HUES6 (cell line): Measurements from ENCODE around the gene ANKRD36B.
"Not testable (repeated sequence)": the region's sequence is repeated elsewhere in the genome, so short reads cannot be mapped to it uniquely, and the experiment has no call there.

Source experiments
- H3K27ac ChIP-seq: 2 replicates; pipeline ENCODE4 v1.7.0; 2013; ENCODE audit warnings: low read depth, mild to moderate bottlenecking, low read length, inconsistent platforms
- H3K27me3 ChIP-seq: 2 replicates; pipeline ENCODE4 v1.6.1; 2013; ENCODE audit warnings: low read length; ENCODE audit not compliant: control insufficient read depth, insufficient read depth
- H3K36me3 ChIP-seq: 2 replicates; pipeline ENCODE4 v1.6.1; 2013; ENCODE audit warnings: low read length; ENCODE audit not compliant: control insufficient read depth, insufficient read depth
- H3K4me1 ChIP-seq: 2 replicates; pipeline ENCODE4 v1.6.1; 2013; ENCODE audit warnings: low read length; ENCODE audit not compliant: control insufficient read depth, insufficient read depth
- H3K4me3 ChIP-seq: 2 replicates; pipeline ENCODE4 v1.5.1; 2013; ENCODE audit warnings: low read depth, low read length
- H3K9ac ChIP-seq: one replicate; pipeline ENCODE4 v1.6.1; 2013; ENCODE audit warnings: mild to moderate bottlenecking, low read length
- H3K9me3 ChIP-seq: 2 replicates; pipeline ENCODE4 v1.6.1; 2013; ENCODE audit warnings: low read depth, low read length; ENCODE audit not compliant: control insufficient read depth, insufficient read depth

ANKRD36B gene

DNA sequence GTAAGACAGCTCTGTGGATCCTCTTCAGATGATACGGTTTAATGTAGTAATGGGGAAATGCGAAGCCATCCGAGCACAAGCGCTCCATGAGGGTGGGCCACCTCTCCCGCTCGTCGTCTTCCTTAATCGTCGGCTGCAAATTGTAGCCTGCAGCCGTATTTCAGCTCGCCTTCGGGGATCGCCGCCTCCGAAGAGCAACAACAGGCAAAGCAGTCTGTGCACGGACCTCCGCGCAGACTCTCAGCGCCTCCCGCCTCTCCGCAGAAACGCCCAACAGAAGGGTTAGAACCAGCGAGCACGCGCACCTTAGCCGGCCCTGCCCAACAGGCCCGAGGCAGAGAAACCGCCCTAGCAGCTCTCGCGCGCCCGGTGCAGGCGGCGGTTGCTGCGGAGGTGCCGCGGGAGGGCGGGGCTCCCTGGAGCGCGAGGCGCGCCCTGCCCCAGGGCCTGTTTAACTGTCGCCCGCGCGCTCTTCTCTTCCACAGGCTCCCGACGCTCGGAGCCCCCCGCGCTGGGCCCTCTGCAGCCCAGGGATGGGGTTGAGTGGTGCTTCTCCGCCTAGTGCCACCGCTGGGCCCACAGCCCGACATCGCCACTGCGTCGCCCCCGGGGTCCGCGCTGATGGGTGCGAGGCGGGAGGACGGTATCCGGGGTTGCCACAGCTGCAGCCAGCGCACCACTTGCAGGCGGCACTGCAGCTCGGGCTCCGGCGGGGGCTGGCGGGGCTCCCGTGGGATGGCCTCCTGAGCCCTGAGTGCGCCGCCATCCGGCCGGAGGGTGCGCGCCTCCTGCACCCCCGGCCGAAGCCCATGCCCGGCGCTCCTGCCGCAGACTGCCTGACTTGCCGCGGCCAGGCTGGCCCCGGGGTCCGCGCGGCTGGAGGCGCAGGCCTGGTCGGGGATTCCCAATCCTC is at the start of gene ANKRD36B:
Gene ANKRD36B, minus strand, starts transcription at position 280 of the 913 bp plus-strand sequence. Its CDS starts 192 bp downstream, at position 88.
- peak within 1 kb of the TSS; percentile 91 for H3K4me3 ChIP-seq
- not testable (repeated sequence) for H3K27me3 ChIP-seq, H3K36me3 ChIP-seq, H3K9me3 ChIP-seq, H3K4me1 ChIP-seq
- H3K9ac ChIP-seq: peak within 1 kb of the TSS; percentile 80
- H3K27ac ChIP-seq: peak within 1 kb of the TSS; percentile 60; the same call in 1 of the 2 replicates

DNA sequence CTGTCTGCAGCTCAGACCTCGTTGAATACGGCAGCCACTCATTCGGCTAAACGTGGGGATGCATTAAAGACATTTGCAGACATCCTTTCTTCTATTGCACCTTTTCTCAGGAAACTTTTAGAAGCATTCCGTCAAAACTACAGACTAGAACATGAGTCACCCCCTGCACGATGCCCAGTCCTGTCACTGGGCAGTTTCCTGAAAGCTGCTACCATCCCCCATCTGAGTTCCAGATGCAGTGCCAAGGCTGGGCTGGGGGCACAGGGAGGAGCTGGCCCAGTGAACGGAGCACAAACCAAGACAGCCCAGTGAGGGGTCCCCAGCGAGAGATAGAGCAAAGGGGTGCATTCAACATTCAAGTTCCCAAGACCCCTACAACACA is 36.4 kb upstream of the ANKRD36B start:
- H3K4me3 ChIP-seq, H3K9ac ChIP-seq, H3K36me3 ChIP-seq, H3K9me3 ChIP-seq, H3K27me3 ChIP-seq, H3K4me1 ChIP-seq, H3K27ac ChIP-seq: not testable (repeated sequence)

DNA sequence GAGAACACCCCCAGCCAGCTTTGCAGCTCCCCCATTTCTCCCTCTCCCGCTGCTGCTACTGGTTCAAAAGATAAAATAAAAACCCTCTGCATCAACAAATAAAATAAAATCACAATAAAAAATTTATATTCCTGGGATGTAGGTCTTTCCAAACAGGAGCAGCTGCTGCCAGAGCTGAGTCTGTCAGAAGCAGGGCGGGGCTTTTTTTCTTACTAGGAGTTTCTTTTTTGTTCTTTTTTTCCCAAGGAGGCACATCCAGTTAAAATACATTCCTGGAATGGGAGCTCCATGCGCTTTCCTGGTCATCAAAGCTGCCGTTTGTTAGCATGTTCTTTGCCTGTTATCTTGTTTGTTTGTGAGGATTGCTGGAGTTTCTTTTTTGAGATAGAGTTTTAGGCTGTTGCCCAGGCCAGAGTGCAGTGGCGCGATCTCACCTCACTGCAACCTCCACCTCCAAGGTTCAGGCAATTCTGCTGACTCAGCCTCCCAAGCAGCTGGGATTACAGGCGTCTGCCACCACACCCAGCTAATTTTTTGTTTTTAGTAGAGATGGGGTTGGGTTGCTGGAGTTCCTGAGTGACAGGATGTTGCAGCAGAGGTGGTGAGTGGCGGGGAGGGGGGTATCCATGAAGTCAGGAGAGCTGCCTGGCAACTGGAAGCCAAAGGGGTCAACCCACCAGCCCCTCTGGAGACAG is 35.8 kb upstream of the ANKRD36B start:
- H3K36me3 ChIP-seq, H3K9ac ChIP-seq, H3K27me3 ChIP-seq, H3K4me3 ChIP-seq, H3K9me3 ChIP-seq, H3K4me1 ChIP-seq, H3K27ac ChIP-seq: not testable (repeated sequence)

DNA sequence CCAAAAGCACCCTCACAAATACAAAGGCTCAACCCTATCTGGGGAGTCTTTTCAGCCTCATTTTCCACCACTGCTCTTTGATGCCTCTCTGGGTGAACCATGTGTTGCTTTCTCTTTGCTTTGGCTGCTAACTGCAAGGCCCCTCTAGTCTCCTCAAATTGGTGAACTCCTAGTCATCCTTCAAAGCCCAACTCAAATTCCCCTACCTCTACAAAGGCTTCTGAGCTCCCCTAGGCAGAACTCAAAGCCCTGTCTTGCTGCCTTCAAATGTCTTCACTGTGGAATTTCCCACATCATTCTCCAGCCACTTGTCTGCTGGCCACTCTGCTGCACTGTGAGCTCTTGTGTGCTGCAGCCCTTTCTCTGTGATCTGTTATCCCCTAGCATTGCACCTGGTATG is 33.3 kb upstream of the ANKRD36B start:
- not testable (repeated sequence) for H3K36me3 ChIP-seq, H3K9ac ChIP-seq, H3K27me3 ChIP-seq, H3K4me1 ChIP-seq, H3K4me3 ChIP-seq, H3K9me3 ChIP-seq, H3K27ac ChIP-seq

DNA sequence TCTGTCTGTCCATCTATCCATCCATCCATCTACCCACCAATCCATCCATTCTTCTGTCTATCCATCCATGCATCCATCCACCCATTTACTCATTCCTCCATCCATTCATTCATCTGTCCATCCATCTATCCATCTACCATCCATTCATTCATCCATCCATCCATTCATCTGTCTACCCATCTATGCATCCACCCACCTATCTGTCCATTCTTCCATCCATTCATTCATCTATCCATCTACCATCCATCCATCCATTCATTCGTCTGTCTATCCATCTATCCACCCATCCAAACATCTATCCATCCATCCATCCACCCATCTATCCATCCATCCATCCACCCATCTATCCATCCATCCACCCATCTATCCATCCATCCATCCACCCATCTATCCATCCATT is 30.8 kb upstream of the ANKRD36B start:
- H3K27me3 ChIP-seq: not testable (repeated sequence)

DNA sequence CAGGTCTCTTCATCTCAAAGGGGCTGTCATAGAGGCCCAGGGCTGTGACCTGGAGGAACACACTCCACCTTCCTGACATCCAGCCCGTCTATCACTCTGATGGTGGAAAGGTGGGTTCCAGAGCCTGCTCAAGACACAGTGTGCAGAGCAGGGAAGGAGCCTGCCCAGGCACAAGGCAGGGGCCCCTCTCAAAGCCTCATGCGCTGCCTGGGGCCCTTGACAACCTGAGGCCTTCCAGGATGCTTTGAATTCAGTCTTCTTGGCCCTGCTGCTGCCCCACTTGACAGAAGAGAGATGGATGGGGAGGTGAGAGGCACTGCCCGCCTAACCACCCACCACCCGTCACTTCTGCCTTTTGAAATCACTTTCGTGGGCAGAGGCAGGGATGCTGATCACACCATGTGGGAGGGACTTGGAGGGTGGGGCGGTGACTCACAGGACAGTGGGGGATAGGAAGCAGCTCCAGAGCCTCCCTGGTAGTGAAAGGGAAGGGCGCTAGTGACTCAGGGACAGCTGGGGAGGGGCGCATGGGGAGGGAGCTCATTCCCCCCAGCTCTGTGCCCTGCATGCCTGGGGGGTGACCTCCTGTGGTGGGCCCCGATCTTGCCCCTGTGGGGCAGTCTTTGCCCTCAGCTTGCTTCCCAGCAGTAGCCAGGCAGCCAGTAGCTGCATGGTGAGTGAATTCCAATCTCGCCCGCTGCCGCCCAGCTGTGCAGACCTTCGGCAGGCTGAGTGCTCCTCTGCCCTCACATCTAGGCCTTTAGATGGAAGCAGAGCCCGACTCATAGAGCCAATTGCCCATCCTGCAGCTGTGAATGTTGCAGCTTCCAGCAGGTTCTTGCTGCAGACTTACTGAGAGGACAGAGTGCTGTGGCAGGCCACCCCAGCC is 29.5 kb upstream of the ANKRD36B start:
- not testable (repeated sequence) for H3K27ac ChIP-seq, H3K4me1 ChIP-seq, H3K36me3 ChIP-seq, H3K4me3 ChIP-seq, H3K27me3 ChIP-seq, H3K9me3 ChIP-seq, H3K9ac ChIP-seq

More for the DNA sequence above, 30.8 kb upstream of the ANKRD36B start:
- H3K4me3 ChIP-seq, H3K9ac ChIP-seq, H3K4me1 ChIP-seq, H3K36me3 ChIP-seq, H3K9me3 ChIP-seq, H3K27ac ChIP-seq: not testable (repeated sequence)

DNA sequence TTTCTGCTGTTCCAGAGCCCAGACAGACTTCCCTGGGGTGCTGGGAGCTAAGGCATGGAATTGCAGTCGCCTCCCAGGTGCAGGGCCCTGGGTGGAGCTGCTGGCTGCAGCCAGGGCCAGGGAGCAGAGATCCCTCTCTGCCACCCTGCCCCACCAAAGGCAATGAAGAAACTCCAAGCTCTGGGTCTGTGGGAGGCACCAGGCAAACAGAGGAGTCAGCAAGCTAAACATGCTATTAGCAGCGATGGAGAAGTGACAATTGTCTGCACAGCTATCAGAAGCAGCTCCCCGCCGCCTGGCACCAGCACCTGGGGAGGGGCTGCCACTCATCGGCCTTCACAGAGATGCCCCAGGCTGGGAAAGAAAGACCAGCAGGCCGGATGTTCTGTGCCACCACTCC is 28.2 kb upstream of the ANKRD36B start:
- Histone ChIP-seq H3K36me3 (no peaks in the 10 kb centered on the region), H3K4me3 (no peak overlapping the region), H3K4me1 (peaks cover 4% of the 10 kb centered on the region; the same call in 1 of the 2 replicates), H3K27me3 (no peaks in the 10 kb centered on the region), H3K9ac (no peak overlapping the region), H3K27ac (no peak overlapping the region), H3K9me3 (no peaks in the 10 kb centered on the region)

DNA sequence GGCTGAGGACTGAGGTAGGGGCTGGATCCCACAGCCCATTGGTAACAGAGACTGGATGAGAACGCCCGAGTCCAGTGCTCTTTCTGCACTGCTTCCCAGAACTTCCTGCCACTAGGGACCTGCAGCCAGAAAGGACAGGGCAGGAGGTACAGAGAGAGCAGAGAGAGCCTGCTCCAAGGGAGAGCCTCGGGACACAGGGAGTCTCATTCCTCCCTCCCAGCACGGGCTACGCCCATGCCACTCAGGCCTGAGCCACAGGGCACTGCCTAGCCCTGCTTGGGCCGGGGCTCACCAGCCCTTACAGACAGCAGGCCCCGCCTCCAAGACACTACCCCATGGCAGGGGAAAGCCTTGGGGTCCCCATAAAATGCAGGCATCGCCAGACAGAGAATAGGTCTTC is 26.1 kb upstream of the ANKRD36B start:
- not testable (repeated sequence) for H3K9ac ChIP-seq, H3K4me3 ChIP-seq, H3K4me1 ChIP-seq, H3K27ac ChIP-seq, H3K9me3 ChIP-seq, H3K27me3 ChIP-seq, H3K36me3 ChIP-seq

DNA sequence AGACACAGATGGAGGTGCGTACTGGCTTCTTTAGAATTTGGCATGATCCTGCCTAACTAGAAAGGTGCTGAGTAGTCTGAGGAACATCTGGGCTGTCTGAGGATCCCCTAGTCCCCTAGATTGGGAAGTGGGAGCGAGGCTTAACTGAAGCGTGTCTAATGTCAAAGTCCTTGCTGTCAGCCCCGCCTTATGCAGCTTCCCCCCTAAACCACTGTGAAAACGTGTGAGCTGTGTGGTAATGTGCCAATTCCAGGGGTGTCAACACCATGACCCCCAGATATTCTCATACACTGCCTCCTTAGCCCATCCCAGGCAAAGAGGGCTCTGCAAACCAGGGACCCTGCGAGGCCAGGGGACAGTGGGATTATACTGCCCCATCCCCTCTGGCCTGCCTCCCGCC is 22.2 kb upstream of the ANKRD36B start:
- not testable (repeated sequence) for H3K27me3 ChIP-seq, H3K9ac ChIP-seq, H3K4me3 ChIP-seq, H3K4me1 ChIP-seq, H3K9me3 ChIP-seq, H3K36me3 ChIP-seq, H3K27ac ChIP-seq

DNA sequence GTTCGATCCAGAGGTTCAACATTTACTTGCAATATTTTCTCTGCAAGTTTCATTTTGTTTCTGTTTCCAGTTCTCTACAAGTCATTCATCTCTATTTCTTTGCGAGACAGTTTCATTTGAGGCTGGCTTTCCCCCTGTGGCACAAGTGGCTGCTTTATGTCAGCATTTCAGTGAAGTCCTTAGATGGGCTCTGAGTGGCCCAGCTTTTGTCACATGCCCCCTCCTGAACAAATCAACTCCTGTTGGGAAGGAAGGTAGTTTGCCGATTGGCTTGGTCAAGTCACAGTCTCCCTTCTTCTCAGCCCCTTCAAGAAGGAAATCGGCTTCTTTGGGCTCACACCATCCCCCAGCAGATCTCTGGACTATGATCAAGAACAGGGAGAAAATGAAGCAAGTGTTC is 19.1 kb upstream of the ANKRD36B start:
- not testable (repeated sequence) for H3K4me3 ChIP-seq, H3K9me3 ChIP-seq, H3K27ac ChIP-seq, H3K27me3 ChIP-seq, H3K4me1 ChIP-seq, H3K9ac ChIP-seq, H3K36me3 ChIP-seq
